Mesenteric fat pad (tissue), 1 donor: ENCODE measurements around the gene CHGA. TPM values are rescaled to one million over a fixed set of nuclear protein-coding genes. Genes with fewer than 3 reads are reported as not detected.

ENCODE experiments used
- DNase-seq: peaks from one replicate; pipeline ENCODE4 v3.0.0-alpha.2; 2020; ENCODE audit warnings: low spot score
- long read RNA-seq: library from polyadenylated mRNA; unstranded; transcript quantifications from one replicate; pipeline ENCODE4 v2.0.0, GENCODE V29; 2020
- total RNA-seq: library from RNA; stranded (reverse); fragmentation: NEBNext Ultra II Directional; extraction: Animal tissue kit (Norgen Biotek cat#: 25700); gene quantifications from one replicate; pipeline ENCODE4 v1.2.1, GENCODE V29; 2021
- donor health status: DM: yes; HTN: yes; CAD: no.

CHGA gene
- 0.22 TPM for total RNA-seq
- long read RNA-seq, partial matches to known transcripts = 0 of 1 reads
- long read RNA-seq, other reads (novel, unspliced or antisense) = 0 of 1 reads

GRCh38 chr14:92922883-92923743, at the start of gene CHGA:
CHGA (plus strand) TSS chr14:92923150; CDS start chr14:92923360, 210 bp downstream.
- no peak for DNase-seq

GRCh38 chr14:92874962-92875661, 47.8 kb upstream of the CHGA start:
- DNase-seq = no peak

GRCh38 chr14:92877757-92878431, 45.1 kb upstream of the CHGA start:
- DNase-seq = no peak

- no peak for DNase-seq
These were observed 42.6 kb upstream of the CHGA start for GRCh38 chr14:92880351-92880750.

- no peak for DNase-seq
These were observed 42.1 kb upstream of the CHGA start for GRCh38 chr14:92880851-92881250.

- no peak for DNase-seq
These were observed 39.9 kb upstream of the CHGA start for GRCh38 chr14:92883066-92883465.

- no peak for DNase-seq
These were observed 38.5 kb upstream of the CHGA start for GRCh38 chr14:92884410-92884809.

- DNase-seq = no peak
These were observed 37.5 kb upstream of the CHGA start for GRCh38 chr14:92885279-92886061.

- no peak for DNase-seq
These were observed 36.6 kb upstream of the CHGA start for GRCh38 chr14:92886337-92886736.

GRCh38 chr14:92887157-92887556, 35.8 kb upstream of the CHGA start:
- no peak for DNase-seq

- no peak for DNase-seq
These were observed 34.1 kb upstream of the CHGA start for GRCh38 chr14:92888896-92889295.

- DNase-seq = no peak
These were observed 31.9 kb upstream of the CHGA start for GRCh38 chr14:92890830-92891588.

GRCh38 chr14:92892589-92892988, 30.4 kb upstream of the CHGA start:
- DNase-seq = no peak

- DNase-seq = no peak
These were observed 27.5 kb upstream of the CHGA start for GRCh38 chr14:92895352-92895878.

GRCh38 chr14:92897922-92898565, 24.9 kb upstream of the CHGA start:
- no peak for DNase-seq

GRCh38 chr14:92898566-92899131, 24.3 kb upstream of the CHGA start:
- no peak for DNase-seq

- no peak for DNase-seq
These were observed 22.3 kb upstream of the CHGA start for GRCh38 chr14:92900660-92901059.

- DNase-seq = no peak
These were observed 20.8 kb upstream of the CHGA start for GRCh38 chr14:92902191-92902590.

- no peak for DNase-seq
These were observed 20.2 kb upstream of the CHGA start for GRCh38 chr14:92902726-92903125.
